Fibroblast of gingiva (primary cell): ENCODE data around the gene HS2ST1.

Experiments
- DNase-seq: peaks from one replicate; pipeline ENCODE4 v3.0.0-alpha.2; 2011; ENCODE audit warnings: low read depth

HS2ST1 gene

DNA sequence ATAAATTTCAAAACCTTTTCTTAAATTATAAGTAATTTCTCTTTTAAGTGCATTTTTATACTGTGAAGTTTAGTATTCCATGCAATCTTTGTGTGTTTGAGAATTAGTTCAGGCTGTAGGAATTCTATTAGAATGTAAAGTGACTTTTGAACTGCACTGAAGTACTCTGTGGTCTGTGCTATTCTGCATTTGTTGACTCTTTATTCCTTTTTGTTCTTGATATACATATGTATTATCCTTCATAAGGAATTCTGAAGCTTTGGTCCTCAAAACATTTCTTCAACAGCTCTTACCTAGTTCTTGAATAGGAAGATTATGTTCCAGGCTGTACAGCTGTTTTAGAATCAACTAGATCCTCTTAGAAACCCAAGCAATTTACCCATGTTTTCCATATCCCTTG is 158.0 kb downstream of the HS2ST1 start:
- DNase-seq = no peak

DNA sequence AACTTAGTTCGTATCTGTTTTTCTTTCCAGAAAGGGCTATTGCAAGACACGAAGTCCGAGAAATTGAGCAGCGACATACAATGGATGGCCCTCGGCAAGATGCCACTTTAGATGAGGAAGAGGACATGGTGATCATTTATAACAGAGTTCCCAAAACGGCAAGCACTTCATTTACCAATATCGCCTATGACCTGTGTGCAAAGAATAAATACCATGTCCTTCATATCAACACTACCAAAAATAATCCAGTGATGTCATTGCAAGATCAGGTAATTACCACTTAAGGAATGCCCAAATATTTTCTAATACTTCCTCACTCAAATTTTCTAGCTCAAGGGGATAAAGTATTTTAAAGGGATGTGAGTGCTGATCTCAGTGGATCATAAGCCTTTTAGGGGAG is 158.5 kb downstream of the HS2ST1 start:
- DNase-seq = no peak

DNA sequence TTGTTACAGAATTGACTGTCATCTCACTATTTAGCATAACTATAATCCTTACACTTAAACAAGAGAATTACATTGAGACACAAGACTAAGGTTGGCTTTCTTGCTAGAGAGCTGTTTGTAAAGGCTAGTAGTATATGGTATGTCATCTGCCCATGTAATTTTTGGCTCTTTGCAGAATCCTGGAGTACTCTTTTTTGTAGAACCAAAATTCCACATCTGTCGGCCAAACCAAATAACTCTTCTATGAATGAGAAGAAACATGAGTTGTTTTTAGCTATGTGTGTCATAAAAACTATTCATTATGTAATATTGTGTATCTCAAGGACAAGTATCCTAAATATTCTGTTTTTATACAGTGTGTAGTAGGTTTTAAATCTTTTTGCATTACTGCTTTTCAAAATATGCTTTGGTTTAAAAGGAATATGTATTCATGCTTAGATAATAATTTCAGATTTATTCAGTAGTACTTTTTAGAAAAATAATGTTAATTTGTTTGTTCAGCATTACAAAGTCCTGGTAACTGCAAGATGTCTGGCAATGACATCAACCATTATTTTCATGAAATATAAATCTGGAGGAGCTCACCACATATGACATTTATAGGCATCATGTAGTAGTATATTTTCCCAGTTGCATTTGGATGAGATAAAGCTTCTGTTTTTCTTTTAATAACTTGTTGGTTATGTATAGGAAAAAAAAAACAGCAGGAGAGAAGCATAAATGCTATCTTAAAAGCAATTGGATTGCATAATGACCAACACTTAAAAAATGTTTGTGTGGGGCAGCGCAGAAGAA is 159.8 kb downstream of the HS2ST1 start:
- peak; percentile 24 for DNase-seq

DNA sequence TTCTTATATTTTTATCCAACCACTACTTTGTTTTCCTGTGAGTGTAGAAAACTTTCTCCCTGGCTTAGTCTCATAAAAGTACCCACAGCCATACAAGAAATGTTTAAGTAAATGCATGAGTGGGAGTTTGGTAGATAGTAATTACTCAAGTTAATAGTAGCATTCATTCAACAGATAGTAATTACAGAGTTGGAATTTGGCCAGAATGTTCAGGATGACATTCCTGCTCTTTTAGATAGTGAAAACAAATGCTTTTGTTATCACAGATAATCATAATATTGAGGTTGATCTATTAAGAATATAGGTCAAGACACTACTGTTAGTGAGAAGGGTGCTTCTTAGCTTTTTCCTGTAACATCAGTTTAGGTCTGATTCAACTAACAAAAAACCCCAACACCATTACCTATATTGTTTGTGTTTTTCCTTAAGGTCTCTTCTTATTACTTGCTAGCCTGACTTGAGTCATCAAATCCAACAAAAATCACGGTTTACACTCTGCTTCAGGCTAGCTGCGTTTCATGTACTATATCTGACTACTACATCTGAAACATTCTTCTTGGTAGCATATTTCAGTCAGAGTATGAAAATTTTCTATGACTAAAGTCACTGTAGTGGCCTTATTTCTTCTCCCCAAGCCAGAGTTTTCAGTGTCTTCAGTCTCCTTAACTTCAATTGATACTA is 163.7 kb downstream of the HS2ST1 start:
- DNase-seq = no peak

DNA sequence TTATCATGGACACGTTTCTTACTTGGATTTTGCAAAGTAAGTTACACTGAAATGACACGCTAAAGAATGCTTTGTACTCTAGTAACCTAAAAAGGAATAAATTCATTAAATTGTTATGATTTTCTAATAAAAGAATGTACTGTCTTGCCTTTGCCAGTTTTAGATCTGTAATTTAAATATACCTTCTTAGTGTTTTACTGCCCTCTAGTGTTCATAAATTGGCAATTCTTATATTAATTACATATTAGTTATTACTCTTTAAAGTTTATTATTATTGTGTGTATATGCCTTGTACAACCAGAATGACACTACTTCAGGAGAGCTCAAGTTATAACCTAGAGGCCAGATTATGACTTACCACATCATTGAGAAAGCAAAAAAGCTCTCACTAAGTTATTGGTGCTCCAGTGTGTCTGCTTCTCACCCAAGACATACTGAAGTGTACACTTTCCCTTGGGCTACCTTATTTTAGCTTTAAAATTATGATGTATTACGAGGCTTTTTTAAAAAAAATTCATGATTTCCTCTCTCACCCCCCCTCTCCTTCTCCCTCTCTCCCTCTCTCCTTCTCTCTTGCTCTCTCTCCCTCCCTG is 169.9 kb downstream of the HS2ST1 start:
- DNase-seq = peak; percentile 47

DNA sequence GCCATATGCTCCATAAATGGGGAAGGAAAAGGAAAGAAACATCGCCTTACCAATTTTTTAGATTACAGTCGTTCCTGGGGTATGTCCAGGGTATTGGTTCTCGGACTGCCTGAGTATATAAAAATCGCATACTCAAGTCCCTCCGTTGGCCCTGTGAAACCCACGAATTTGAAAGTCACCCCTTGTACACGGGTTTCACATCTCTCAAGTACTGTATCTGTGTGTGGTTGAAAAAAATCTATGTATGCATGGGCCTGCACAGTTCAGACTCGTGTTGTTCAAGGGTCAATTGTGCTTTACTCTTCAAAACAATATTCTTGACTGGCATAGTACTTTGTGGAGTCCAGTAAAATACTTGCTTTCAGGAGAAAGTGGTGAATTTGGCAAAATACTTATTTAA is 171.7 kb downstream of the HS2ST1 start:
- no peak for DNase-seq

DNA sequence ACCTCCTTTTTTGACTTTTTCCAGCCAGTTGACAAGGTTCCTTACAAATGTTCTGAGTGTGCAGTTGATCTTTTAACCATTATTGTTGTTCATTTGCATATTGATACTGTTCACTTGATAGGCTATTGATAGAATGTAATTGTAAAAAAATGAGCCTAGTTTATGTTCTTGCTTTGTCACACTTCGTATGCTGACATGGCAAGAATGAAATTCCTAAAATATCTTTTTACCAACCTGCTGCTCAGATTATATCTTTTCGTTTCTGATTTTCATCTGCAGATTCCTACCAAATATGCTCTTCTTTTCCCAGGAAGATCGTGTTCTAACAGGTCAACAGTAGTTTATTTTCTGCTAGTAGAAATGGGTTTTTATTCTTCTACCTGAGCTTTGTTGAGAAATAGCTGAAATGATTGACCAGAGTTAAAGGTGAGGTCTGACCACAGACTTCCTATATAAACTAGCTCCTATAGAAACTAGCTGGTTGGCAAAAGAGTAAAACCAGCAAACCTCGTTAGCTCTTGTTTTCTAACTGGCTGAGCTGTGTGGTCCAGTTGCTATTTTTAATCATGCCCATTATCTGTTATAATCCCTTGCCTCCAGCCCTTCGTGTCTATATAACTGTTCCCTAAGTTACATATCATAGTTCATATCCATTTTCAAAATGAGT is 174.8 kb downstream of the HS2ST1 start:
- no peak for DNase-seq

DNA sequence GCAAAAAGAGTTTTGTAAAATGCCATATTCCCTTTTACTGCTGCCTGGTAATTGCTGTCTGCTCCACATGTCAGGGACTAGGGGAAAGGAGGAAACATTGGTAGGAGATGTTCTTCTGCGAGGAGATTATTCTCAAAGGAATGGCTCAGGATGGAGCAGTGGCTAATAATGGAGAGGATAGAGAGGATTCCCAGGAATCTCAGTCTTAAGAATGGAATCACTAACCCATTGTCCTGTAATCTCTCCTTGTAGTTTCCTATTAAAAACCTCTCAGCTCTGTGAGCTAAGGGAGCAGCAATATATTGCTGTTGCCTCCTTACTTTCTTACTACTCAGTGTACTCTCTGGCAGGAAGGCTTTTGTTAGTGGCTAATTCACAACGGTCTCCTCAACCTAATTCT is 175.4 kb downstream of the HS2ST1 start:
- DNase-seq = no peak

DNA sequence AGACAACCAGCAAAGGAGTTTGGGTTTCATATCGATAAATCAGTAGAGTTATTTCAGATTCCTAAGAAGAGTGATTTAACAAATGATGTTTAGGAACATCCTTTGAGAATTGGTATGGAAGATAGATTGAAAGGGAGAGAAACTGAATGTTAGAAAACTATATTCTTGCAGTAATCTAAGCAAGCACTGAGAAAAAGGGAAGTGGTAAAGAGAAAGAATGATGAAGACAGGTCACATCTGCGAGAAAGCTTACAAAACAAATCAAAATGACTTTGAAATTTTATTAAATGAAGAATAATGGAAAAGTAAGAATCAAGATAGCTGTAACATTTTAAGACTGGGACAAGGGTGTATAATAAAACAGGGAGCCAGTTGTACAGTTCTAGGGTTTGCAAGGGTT is 177.0 kb downstream of the HS2ST1 start:
- no peak for DNase-seq

DNA sequence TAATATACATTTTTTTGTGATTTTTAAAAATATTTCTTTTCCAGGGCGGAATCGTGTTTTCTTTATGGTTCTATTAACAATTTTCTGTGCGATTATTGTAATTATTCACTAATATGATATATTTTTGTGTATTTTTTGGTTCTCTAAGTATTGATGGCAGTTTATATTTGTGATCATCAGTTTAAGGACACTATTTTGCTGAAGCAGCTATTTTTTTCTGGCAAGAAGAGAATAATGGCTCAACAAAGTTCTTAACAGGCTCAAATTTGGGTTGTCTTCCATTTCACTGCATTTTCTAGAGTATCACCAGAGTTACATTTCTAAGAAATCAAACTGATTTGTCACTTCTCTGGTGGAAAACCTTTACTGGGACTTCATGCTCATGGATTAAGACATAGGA is 178.4 kb downstream of the HS2ST1 start:
- DNase-seq = no peak

DNA sequence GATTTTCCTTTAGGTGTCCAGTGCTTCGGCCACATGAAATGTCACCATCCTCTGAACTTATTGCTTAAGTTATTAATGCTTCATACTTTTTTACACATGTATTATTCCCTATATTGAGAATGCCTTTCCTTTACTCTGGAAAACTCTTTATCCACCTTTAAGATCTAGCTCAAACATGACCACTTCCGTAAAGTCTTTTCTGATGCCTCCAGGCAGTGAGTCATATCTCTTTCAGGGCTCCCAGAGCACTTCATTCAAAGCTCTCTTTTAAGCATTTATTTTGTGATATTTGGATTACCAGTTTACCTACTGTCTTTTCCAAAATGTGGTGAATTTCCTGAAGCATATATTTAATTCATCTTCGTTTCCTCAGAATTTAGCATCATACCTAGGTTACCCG is 178.9 kb downstream of the HS2ST1 start:
- DNase-seq = no peak

DNA sequence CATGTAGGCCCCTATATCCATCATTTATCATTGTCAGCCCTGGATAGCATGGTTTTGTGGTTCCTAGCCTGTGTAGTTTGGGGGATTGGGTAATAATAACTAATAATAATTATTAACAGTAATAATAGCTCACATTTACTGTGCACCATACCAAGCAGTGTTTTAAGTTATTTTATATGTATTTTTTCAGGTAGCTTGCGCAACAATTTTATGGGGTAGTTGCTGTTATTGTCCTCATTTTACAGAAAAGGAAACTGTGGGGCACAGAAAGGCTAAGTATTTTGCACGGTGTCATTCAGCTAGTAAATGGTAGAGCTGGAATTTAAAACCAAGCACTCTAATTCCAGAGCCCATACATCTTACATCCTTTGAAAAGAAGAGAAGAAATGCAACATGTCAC is 179.8 kb downstream of the HS2ST1 start:
- no peak for DNase-seq

DNA sequence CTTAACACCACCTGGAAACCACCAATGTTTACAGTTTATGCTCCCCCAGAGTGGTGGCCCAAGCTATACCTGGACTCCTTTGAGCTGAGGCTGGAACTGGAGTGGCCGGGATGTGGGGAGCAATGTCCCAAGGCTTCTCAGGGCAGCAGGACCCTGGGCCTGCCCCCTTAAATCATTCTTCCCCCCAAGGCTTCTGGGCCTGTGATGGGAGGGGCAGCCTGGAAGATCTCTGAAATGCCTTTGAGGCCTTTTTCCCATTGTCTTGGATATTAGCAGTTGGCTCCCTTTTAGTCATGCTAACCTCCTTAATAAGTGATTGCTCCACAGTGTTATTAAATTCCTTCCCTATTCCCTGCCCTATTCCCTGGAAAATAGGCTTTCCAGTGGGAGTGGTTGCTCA is 185.8 kb downstream of the HS2ST1 start:
- no peak for DNase-seq

DNA sequence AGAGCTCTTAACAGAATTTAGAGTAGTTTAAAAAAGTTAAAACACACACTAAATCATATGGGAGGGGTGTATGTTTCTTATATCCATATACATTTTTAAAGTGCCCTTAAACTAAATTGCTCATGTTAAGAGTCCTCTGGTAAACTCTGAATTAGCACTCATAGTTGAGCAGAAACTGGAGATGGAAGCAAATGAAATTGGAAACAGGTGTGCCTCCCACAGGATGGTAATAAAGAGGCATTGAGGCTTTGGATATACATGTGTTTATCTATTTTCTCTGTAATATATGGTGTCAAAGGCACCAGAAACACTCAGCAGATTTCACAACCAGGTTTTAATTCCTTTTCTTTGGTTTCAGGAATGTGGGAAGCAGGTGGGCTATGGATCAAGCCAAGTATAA is 188.6 kb downstream of the HS2ST1 start:
- DNase-seq = no peak

DNA sequence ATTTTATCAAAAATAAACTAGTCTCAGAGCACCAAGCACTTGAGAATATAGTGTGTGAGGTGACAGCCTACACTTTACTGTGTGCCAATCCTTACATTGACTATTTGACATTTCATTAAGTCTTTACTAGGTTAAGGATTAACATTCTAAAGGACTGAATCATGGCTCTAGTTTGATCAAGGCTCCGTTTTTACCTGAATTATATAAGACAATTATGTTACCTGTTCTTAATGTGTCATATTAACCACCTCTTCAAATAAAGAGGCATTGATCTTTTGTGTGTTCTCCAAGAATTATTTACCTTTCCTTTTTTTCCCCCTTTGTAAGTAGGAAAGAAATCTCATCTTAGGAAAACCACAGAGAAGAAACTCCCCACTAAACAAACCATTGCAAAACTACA is 189.7 kb downstream of the HS2ST1 start:
- DNase-seq = no peak

DNA sequence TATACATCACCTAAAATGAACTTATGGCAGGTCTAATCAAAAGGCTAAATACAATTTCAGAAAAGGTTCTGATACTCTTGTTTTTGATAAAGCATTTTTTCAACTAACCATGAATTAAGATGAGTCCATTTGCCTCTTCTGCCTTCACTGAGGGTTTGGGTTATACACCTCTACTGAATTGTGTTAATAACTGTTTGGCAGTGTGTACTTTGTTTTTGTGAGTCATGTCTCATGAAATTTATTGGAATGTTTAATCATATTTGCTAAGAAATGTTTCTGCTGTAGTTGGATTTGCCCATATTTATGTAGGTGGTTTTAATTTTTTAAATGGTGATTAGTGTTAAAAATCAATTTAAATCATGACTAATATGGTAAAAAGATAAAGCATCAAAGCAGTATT is 190.5 kb downstream of the HS2ST1 start:
- DNase-seq = no peak

DNA sequence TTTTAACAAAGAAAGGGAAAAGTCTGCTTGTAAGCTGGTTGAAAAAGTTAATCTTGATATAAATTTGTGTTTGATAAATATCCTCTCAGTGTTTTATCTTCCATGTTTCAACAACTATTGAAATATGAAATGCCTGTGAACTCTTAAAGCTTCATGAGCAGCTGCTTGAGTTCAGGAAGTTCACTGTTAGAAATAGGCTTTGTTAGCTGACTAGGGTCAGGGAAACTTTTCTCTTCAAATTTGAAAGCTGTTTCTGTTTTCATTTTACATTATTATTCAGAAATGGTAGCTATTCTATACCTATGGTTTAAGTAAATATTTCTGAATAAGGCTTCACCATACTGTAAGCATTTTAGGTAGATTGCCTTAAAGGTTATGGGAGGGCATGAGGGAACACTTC is 191.7 kb downstream of the HS2ST1 start:
- DNase-seq = no peak

DNA sequence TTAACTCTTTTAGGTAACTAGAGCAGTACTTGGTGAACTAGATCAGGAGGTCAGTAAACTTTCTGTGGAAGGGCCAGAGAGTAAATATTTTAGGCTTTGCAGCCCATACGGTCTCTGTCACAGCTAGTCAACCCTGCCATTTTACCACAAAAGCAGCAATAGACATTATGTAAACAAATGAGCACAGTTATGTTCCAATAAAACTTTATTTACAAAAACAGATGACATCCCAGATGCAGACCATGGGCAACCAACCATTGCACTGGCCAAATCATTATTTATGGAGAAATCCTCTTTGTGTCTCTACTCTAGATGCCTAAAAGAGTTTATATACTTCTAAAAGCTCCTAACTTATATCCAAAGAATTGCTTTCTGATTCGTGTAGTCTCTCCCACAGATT is 192.4 kb downstream of the HS2ST1 start:
- DNase-seq = no peak

DNA sequence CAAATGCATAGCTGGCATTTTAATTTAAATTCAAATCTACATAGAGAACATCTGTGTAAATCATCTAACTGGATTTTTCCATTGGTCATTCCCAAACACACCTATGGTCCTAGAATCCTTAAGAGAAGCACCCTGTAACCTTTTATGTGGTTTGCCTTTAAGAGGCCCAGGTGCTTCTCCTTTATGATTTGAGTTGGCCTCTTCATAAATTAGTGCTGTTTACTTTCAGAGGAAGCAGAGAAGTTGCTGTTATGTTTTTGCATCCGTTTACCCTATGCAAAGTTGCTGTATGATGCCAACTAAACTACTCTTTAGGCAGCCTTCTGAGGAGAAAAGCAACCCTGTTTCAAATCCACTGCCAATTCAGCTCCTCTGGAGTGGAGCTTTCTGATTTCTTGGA is 193.8 kb downstream of the HS2ST1 start:
- no peak for DNase-seq

DNA sequence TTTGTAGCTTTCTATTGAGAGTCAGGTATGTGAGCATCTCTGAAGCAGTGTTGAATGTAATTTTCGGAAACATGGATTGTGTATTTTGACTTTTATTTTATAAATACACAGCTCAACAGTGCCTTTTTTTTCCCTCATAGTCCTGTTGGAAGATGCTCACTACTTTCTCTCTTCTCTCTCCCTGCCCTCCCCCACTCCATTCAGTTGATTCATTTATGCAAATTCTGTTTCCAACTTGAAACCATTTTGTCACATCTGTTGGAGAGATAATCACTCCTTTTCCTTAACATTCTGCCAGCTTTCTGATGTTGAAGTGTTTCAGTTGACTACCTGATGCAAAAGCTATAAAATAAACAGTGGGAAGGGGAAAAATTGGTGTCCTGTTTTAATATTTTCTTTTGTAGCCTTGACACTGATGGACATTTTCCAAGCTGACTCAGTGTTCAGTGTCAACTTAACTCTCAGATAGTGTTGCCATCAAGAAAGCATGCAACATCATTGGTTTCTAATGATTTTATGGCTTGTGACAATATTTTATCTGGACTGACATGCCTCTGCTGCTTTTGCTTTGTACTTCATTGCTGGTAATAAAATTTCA is 194.5 kb downstream of the HS2ST1 start:
- no peak for DNase-seq

DNA sequence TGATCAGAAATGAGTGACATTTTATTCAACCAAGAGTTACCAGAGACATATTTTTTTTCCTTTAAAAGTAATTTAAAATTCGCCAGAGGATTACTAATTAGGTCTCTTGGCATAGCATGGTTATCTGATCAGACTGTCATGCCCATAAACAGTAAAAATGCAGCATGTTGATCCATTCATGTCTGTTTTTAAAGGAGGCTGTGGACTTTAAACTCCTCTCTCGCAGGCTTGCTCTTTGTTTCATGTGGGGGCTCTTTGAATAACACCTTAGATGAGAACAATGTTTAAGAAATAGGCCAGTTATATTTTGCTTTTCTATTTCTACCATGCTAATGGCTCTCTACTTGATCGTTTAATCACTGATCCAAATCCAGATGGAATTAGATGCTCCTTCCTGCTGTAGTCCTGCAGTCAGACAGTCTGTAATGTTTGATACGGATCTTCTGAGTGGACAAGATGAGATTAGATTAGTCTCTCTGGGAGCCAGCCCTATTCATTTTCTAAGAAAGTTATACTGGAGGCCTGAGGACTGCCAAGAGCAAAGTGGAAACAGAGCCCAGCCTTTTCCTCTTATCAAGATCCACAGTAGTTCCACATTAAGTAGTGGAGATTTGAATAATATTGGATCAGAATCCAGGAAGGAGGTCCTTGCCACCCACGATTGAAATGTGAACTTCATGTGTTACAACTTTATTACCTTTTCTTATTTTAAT is 197.4 kb downstream of the HS2ST1 start:
- DNase-seq = no peak

DNA sequence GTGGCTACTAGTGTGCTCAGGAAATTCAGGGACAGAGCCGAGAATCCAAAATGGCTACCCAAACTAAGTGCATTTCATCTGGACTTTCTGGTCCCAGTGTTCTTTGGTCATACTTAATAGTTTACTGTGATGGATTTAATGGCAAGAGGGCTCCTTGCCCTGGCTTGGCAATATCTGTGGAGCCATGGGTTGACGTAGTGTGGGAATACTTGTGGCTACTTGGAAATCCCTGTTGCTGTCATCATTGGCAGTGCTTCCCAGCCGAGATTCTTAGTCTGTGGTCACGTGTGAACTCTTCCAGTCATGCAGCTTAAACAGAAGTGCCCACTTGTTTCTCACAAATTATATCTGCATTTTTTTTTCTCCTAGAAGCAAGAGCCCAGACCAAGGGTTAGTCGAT is 198.9 kb downstream of the HS2ST1 start:
- DNase-seq = peak; percentile 90
